HG03565 (cell line): Measurements from ENCODE around the gene PRAMEF20.

Experiments
- ATAC-seq: cut with Tn5 transposase; IDR thresholded peaks from one replicate; pipeline ENCODE4 v1.9.1; 2021; ENCODE audit warnings: mild to moderate bottlenecking, moderate library complexity; ENCODE audit not compliant: unreplicated experiment

PRAMEF20 gene

GRCh38 chr1:13461977-13462376 is 51.7 kb downstream of the PRAMEF20 start:
- ATAC-seq = no peak

- ATAC-seq = no peak
Observed at GRCh38 chr1:13462682-13463081, 52.4 kb downstream of the PRAMEF20 start.

- no peak for ATAC-seq
Observed at GRCh38 chr1:13465515-13465914, 55.3 kb downstream of the PRAMEF20 start.

- ATAC-seq = no peak
Observed at GRCh38 chr1:13469343-13469742, 59.1 kb downstream of the PRAMEF20 start.
